NCI-H146 (cell line): ENCODE results near the gene RBM33.

Experiments used
- DNase-seq: peaks from one replicate; lab custom pipeline; 2025; lab: John Stamatoyannopoulos, UW

The RBM33 gene

DNA sequence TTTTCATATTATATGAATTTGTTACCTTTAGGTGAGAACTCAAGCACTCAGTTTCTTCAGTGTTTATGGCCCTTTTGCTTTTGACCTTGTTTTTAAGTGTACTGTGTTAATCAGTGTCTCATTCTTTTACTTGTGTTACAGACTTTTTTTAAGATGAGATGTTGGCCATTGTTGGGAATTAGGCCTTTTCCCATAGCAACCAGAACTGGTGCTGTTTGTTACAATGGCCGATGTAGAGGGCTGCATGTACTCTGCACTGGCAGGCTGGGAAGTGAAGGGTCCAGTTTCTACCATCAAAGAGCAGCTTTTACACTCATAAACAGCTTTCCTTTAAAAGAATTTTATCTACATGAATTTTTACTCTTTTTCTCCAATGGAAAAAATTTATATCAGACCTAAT lies 102.7 kb downstream of the RBM33 start:
- DNase-seq = no peak

DNA sequence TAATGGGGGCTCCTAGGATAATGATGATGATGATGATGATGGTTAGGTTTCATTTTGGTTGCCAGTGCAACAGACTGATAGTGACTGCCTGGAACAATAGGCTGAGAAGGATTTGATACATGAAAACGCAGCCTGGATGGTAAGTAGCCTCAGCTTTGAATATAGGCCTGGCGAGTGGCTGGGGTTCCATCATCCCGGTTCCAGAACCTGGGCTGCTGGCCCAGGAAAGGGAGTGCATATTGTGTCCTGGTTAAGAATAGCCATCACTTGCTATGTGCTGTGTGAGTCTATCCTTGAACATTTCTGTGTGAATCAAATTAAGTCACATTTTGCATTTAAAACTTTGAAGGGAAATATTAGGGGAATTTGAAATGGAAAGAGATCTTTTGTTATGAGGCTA lies 105.1 kb downstream of the RBM33 start:
- DNase-seq = no peak

DNA sequence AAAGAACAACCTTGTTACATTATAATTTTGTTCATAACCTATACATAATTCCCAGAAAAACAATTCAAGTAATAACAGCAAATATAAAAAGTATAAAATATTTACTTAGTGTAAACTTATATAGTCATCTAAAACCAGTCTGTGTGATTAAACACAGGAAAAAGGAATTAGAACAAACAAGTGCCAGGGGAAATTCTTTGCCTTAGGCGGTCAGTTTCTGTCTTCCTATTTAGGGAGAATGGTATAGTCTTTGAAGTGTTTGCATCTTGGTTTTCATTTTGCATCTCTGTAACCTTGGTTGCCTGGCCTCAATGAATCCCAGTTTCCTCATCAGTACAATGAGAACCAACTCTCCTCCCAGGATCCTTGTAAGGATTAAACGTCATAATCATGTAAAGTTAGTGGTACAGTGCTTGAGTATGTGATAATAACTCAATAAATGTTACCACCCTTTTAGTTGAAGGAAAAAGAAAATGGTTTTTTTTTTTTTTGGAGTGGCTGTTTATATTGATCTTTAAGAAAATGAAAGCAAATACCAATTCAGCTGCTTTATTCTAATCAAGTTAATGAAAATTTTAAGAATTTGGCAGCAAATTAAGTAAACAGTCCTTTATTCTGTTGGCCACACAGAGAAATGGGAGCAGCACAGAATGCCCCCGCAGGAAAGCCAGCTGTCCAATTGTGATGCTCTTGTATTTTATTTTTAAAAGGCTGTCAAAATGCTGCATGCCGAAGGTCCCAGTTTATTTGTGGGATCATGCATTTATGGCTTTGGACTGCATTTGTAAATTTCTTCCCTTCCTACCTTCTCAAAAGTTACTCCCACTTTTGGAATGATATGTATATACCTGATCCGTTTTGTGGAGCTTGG lies 106.0 kb downstream of the RBM33 start:
- DNase-seq = no peak

DNA sequence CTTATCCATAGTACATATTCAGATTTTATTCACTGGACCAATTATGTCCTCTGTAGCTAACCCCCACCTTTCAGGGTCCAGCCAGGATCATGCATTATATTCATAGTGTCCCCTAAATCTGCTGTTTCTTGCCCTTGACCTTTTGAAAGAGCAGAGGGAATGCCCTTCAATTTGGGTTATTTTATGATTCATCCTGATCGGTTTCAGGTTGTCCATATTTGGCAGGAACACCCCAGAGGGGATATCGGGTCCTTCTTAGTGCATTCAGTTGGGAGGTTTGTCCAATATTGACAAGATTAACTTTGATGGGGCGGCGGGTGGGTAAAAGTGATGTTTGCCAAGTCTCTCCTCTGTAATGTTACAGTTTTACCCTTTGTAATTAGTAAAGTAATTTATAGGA lies 106.9 kb downstream of the RBM33 start:
- no peak for DNase-seq

DNA sequence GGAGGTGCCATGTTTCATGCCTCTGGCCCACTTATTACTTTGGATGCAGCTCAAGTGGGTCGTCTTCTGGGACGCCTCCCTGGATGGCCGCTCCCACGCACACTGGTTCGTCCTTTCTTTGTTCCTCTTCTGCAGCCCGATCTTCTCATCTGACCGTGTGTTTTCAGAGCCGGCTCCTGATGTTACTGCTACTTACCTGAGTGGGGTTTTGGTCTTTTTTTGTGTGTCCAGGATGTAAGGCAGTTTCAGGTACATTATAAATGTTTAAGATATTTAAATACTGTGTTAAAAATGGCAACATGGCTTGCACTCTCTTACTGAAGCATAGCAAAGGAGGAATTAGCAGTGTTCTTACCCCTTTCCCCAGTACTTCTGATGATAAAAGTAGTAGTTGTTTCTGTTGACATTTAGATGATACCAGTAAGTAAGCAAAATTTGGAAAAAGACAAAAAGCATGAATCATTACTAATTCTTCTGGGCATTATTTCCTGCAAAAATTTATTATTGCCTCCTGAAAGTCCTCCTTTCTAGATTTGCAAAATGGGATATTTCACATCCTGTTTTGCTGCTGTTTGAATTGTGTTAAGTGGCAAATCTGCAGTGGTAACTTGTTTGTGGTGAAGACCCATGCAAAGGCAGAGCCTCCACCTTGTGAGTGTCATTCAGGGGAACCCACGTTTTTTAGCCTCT lies 108.4 kb downstream of the RBM33 start:
- DNase-seq = no peak

DNA sequence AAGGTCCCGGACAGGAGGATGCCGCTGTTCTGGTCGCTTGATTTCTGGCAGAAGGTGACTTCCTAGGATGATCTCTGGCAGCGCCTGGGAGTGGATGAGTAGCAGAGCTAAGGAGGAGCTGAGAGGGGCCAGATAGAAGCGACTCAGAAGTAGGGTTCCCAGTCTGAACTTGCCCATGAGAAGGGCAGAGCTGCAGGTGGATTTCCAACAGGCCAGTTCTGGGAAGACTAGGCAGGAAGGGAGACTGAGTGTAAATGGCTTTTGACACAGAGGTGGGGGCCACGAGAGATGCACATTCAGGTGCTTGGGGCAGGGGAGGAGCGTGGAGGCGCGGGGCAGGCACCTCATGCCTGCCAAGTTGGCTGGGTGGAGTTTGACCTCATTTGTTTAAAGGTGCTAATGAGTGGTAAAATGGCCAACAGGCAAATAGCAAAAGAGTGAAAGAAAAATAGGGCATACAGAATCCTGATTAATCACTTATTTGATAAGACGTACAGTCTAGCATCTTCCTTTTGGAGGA lies 109.0 kb downstream of the RBM33 start:
- no peak for DNase-seq

DNA sequence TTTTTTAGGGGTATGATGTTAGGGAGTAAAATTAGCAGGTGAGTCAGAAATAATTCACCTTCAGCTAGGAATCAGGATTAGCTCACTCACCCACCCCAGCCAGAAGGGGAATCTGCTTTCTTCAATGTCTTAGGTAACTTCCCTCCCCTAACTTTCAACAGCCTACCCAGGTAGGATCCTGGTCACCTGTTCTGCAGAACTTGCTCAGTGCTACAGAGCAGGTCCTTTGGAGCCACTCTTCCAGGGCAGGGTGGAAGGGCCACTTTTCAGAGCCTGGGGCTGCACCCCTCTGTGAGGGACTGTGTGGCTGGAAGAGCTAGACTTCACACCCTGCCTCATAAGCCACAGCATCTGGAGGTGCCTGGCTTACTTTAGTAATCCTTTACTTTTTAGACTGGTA lies 109.7 kb downstream of the RBM33 start:
- no peak for DNase-seq

DNA sequence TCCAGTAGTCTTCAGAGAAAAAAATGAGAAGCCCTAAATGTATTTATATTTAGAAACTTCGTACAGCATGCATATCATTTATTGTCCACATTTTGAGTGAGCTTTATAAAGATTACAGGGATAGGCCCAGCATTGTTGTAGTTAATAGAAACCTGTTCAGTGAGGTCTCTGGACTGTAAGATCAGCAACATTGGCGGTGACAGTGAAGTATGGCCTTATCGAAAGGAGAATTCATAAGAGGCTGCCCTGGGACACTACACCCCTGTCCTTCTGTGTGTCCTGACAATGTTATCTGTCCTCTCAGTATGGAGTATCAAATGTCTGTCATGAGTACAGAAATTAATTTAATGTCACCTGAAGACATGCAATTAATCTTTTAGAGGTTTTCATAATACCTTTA lies 110.6 kb downstream of the RBM33 start:
- no peak for DNase-seq

DNA sequence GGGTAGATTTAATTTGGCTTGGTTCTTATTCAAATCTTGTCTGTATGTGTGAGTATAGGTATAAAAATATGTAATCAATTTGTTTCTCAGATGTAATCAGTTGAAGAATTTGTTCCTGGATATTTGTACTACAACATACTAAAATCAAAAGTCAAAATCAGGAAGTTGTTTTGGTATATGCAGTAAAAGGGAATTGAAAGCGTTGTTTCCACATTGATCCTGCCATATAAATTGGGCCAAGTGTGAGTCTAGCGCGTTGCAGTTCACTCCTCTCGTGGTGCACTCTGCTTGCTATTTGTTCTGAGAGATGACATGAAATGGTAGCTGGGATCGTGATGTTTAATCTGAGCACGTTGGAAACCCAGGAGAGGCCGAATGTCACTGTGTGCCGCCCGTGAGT lies 111.9 kb downstream of the RBM33 start:
- DNase-seq = no peak

DNA sequence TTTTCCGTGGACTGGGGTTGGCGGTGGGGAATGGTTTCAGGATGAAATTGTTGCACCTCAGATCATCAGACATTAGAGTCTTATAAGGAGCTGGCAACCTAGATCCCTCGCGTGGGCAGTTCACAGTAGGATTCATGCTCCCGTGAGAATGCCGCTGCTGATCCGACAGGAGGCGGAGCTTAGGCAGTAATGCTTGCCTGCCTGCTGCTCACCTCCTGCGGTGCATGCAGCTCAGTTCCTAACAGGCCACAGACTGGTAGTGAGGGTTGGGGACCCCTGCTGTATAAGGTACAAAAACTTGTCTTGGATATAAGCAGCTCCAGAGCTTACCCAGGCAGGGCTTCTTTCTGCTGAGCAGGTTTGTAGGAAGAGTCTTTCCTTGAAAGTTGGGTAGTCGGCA lies 113.9 kb downstream of the RBM33 start:
- DNase-seq = no peak

DNA sequence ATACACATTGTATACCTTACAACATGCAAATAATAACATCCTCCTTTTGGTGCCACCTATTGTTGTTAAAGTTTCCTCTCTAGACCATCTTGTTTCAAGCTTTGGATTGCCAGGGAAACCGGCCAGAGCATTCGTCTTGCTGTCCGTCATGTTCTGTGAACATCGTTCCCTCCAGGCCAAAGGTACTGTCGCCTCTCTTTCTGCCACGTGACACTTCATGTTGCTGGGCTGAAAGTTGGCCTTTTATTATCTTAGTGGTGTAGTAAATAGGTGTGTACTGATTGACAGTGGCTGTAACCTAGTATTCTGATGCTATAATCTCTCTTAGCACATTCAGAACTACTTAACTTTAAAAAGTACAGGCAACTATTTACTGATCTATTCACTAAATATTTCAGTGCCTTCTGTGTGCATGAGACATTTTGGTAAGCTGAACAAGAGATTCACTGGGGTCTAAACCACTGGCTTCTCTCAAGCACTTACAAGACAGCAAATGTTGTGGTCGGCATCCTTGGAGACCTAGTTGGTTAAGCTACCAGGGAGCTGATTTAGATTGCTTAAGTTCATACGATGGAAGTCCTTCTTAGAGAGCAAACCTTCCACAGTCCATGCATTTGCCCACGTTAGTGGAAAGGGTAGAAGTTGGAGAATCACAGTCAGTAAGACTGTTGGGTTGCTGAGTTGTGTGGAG lies 115.4 kb downstream of the RBM33 start:
- DNase-seq = no peak

DNA sequence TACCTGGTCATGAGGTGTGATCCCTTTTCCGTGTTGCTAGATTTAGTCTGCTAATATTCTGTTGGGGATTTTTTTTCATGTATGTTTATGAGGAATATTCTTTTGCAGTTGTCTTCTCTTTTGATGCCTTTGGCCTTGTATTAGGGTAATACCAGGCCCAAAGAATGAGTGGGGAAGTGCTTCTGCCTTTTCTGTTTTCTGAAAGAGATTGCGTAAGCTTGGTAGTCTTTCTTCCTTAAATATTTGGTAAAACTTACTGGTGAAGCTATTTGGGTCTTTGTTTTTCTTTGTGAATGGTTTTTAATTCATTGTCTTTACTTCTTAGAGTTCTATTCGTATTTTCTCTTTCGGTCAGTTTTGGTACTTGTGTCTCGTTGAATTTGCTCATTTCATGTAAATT lies 116.7 kb downstream of the RBM33 start:
- DNase-seq = no peak

DNA sequence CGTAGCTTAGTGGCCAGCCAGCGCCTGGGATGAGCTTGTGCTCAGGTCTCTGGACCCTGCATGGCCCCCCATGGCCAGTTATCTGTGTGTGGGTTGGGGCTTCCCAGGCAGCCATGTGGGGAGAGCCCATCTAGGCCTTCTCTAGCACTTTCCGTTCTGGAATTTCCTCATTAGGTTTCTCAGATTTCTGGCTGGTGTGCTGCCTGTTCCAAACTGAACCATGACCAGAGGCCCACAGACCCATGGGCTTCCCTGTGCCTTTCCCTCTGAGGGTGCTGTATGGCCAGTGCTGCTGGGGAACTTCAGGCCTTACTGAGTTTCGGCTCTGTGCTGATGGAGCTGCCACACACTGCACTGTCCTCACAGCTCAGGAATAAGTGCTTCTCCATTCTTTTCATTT lies 117.6 kb downstream of the RBM33 start:
- DNase-seq = no peak

DNA sequence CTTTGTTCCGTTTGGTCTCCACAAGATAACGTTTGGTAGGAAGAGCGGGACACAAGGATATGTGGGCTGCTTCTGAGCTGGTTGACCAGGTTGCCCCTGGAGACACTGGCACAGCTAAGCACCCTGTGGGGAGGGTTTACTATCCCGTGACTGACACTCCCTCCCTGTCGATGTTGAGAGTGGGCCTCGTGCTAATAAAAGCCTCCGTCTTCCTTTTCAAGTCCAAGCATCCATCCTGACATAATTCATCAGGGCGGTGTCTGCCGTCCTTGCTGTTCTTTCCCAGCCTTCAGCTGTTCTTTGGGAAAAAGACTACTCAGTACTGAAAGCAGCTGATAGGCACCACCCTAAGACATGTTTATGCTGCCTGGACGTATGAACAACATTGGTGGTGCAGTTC lies 118.2 kb downstream of the RBM33 start:
- no peak for DNase-seq

DNA sequence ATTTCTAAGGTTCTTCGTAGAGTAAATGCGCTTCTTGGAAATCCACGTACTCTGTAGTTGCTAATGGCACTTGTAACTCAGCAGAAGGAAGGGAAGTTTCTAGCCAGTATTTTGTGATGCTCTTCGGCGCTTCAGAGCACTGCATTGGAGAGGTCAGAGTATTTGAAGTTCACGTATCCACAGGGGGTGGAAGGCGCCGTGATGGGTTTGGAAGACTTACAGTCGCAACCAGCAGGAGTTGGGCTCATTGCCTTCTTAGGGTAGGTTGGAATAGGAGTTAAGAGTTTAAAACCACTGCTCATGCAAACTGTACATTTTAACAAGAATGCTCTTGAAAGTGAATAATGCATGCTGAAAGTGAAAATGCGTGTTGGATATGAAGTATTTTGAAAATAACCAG lies 118.7 kb downstream of the RBM33 start:
- no peak for DNase-seq

DNA sequence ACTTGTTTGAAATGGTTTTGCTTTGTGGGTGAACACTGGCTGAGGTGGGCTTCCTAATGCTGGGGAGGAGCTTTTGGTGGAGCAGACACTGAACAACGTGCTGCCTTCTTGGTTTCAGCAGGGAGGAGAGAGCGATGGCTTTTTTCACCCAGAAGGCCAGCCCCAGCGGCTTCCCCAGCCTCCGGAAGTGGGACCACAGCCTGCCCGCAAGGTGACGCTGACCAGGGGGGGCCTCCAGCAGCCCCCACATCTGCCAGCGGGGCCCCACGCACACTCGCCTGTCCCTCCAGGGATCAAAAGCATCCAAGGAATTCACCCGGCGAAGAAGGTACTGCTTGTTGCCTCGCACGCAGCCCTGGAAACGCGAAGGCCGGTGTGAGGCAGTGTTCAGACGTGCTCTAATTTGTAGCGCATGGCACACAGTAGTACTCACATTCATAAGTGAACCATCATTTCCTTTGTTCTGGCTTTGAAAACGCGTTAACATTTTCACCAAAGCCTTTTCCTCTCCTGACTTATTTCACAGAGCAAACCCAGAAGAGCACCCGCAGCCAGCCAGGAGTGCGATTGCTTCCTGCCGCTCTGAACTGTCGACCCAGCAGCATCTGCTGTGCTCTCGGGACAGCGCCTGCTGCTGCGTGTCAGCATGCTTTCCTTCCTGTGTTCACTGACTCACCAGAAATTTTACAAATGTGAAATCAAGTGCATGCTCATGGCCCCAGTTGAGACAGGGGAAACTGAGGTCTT lies 119.4 kb downstream of the RBM33 start:
- no peak for DNase-seq

DNA sequence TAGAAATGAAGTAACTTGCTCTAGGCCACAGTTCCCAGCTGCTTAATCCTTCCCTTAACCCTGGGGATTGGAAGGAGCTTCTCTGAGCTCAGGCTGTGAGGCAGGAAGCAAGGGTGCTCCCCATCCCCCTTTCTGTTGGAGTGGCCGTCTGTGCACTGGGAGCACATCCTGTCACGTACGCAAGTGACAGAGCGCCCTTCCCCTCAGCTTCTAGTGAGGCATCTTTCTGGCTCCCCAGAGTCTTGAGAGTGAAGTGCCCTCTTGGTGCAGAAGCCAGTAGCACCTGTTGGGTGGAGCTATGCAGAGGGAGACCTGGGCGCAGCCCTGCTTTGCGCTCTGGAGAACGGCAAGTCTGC lies 120.0 kb downstream of the RBM33 start:
- no peak for DNase-seq

DNA sequence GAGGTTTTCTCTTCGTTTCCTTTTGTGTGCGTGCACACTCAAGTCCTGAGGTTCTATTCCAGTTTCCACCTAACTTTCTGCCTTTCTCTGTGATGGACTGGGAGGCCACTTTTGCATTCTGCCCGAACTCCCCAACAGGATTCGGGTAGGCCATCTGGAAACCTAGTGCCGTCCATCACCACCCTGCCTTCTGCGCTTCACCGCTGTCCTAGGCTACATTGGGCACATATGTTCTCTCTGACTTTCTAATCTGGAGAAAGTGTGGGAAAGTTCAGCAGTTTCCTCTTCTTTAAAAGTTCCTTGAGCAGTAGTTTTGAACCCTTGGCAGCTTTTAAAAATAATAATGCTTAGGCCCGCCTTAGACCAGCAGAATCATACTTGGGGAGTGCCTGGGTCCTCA lies 121.0 kb downstream of the RBM33 start:
- no peak for DNase-seq

DNA sequence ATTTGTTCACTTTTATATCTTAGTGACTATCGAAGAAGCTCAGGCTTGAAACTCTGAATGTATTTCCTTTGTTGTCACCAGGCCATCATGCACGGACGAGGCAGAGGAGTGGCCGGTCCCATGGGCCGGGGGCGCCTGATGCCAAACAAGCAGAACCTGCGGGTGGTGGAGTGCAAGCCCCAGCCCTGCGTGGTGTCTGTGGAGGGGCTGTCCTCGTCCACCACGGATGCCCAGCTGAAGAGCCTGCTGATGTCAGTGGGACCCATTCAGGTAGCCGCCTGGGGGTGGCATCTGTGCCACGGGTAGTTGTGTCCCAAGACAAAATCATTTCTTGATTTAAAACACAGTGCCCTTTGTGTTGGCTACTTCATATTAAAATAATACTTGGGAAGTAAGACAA lies 121.9 kb downstream of the RBM33 start:
- no peak for DNase-seq

DNA sequence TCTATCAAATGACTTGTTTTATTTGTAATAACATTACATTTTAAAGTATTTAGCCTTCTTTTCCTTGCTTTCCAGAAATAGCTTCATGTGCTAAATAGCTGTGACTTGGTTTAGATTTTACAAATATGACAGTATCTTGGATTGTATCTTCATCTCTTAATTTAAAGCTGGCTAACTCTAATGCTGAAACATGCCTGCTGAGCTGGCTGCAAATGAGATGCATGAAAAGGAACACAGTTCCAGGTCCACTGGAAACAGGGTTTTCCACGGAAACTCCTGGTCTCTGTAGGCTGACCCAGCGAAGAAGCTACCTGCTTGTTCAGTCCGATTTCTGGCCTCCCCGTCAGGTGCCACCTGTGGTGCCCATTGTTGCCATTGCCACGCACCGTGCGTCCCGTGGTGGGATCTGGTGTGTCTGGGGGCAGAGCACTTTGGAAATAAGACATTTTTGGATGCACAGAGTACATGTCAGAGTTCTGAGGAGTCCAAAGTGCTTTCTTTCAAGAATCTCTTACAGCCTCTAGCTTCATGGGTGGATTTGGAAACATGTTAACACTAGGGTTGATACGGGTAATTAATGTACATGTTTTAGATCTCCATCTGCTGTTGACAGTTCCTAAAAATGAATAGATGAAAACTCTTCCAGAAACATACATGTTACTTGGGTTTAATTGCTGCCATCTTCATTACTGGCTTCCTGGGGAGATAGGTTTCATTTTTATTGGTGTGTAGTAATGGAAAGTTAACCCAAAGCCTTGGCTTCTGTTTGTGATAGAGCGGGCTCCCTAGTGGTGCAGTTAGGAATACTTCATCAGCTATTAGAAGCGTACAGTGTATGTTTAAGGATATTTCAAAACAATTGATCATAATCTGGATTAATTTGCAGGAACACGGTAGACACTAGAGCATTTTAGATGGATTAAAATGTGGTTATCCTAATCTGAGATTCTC lies 122.8 kb downstream of the RBM33 start:
- DNase-seq = no peak

DNA sequence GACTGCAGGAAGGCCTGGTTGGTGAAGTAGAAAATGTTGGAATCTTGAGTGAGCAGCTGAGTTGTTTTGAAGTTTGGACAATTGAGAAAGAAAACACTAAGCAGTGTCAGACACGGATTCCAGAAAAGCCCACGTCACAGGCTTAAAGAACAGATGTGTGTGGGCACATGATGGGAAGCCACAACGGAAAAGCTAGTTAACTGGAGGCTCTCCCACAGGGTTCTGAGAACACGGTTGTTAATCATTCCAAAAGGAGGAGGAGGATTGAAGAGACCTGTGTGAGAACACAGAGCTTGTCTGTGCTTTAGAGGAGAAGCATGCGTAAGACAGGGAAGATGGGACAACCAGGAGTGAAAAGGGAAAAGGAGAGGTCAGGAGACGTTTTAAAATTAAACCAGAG lies 125.2 kb downstream of the RBM33 start:
- DNase-seq = no peak
